ENCODE measurements around the gene KLF18. TPM values are rescaled to one million over a fixed set of nuclear protein-coding genes. Genes with fewer than 3 reads are reported as not detected.

KLF18 gene
- not detected in 2 replicates for total RNA-seq

DNA sequence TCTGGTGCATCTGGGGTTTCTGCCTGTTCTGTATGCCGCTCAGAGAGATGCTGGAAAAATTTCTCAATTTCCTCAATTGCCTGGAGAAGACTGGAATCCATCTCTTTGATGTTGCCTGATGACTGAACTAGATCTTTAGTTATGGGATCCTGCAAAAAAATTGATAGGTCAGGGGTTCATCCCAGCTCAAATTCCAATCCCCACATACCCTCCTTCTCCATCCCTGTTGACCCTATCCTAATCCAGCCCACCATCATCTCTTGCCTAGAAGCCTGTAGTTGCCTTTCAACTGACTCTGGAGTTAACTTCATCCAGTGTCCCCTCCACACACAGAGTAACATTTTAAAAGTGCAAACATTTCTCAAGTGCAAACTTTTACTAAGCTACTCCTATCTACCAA lies at the start of gene KLF18:
KLF18 (minus strand) TSS at position 101 of the 400 bp plus-strand sequence; CDS start at position 101, 0 bp downstream.

GRCh38 chr1:44118682-44119081 lies 22.7 kb downstream of the KLF18 start, which contains the start of gene KLF17:
Gene KLF17, plus strand, starts transcription at chr1:44118821. Its CDS starts 87 bp downstream, at chr1:44118908.

Other genes starting within 250 kb of the KLF18 start
- 0.15 and 0.32 TPM in 2 replicates for gene ARTN, start 207.8 kb downstream of the KLF18 start, total RNA-seq
- gene IPO13, start 194.7 kb downstream of the KLF18 start, total RNA-seq, result 9.7 and 18.2 TPM in 2 replicates
- 19.2 and 23.4 TPM in 2 replicates for gene DPH2, start 171.6 kb downstream of the KLF18 start, total RNA-seq
- gene ATP6V0B, start 166.7 kb downstream of the KLF18 start, total RNA-seq, result 124 and 137 TPM in 2 replicates
- 50.6 and 85.8 TPM in 2 replicates for gene B4GALT2, start 162.4 kb downstream of the KLF18 start, total RNA-seq
- gene CCDC24, start 150.0 kb downstream of the KLF18 start, total RNA-seq, result 1.9 and 2.6 TPM in 2 replicates
- gene SLC6A9, start 110.2 kb downstream of the KLF18 start, total RNA-seq, result 0.32 and 1.8 TPM in 2 replicates
- gene KLF17, start 22.8 kb downstream of the KLF18 start, total RNA-seq, result not detected in 2 replicates
- gene DMAP1, start 71.8 kb upstream of the KLF18 start, total RNA-seq, result 17.8 and 18.5 TPM in 2 replicates
- gene ERI3, start 213.6 kb upstream of the KLF18 start, total RNA-seq, result 33.6 and 52.0 TPM in 2 replicates

Data from epithelial cell of umbilical artery (primary cell).